ENCODE results near the gene ADARB1. TPM values are rescaled to one million over a fixed set of nuclear protein-coding genes. Genes with fewer than 3 reads are reported as not detected.

ADARB1 gene
- total and polyA plus RNA-seq, 12 donors, result 7.2 to 21.6 (median 16.1) TPM

- peaks cover 6 to 7% of the 10 kb centered on the region in 2 donors for H3K4me1 ChIP-seq (replicated peaks in 1 of 2)
- no peak overlapping the region for H3K27ac ChIP-seq
- H3K36me3 ChIP-seq (replicated peaks in 1 of 2), result no peaks in the 10 kb centered on the region
- TF ChIP-seq POLR2A (IDR thresholded peaks at IDR 0.05), result no peak
- TF ChIP-seq, protein P1, sequence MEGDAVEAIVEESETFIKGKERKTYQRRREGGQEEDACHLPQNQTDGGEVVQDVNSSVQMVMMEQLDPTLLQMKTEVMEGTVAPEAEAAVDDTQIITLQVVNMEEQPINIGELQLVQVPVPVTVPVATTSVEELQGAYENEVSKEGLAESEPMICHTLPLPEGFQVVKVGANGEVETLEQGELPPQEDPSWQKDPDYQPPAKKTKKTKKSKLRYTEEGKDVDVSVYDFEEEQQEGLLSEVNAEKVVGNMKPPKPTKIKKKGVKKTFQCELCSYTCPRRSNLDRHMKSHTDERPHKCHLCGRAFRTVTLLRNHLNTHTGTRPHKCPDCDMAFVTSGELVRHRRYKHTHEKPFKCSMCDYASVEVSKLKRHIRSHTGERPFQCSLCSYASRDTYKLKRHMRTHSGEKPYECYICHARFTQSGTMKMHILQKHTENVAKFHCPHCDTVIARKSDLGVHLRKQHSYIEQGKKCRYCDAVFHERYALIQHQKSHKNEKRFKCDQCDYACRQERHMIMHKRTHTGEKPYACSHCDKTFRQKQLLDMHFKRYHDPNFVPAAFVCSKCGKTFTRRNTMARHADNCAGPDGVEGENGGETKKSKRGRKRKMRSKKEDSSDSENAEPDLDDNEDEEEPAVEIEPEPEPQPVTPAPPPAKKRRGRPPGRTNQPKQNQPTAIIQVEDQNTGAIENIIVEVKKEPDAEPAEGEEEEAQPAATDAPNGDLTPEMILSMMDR (IDR thresholded peaks at IDR 0.05), result no peak
- H3K27me3 ChIP-seq, result no peaks in the 10 kb centered on the region
- H3K9me3 ChIP-seq (replicated peaks in 1 of 3), result no peaks in the 10 kb centered on the region
- intact Hi-C loops (cut with DNase I), result no loop called here
- 95 to 99% (median 97%) methylated on average over 9 to 10 of the region's 10 CpGs for WGBS, 4 donors
- no peak overlapping the region for H3K4me3 ChIP-seq
- DNase-seq, result no peak
Measured at GRCh38 chr21:45172420-45172819, 98.0 kb downstream of the ADARB1 start.

GRCh38 chr21:45175326-45176095, 101.1 kb downstream of the ADARB1 start:
- no peak for TF ChIP-seq POLR2A (IDR thresholded peaks at IDR 0.05)
- H3K27ac ChIP-seq, result no peak overlapping the region
- no peaks in the 10 kb centered on the region for H3K9me3 ChIP-seq (replicated peaks in 1 of 3)
- DNase-seq, result no peak
- intact Hi-C loops (cut with DNase I), result no loop called here
- H3K27me3 ChIP-seq, result no peaks in the 10 kb centered on the region
- H3K4me1 ChIP-seq (replicated peaks in 1 of 2), result no peaks in the 10 kb centered on the region
- H3K4me3 ChIP-seq, result no peak overlapping the region
- WGBS, 4 donors, result 95 to 98% (median 96%) methylated on average over 11 to 12 of the region's 12 CpGs
- H3K36me3 ChIP-seq (replicated peaks in 1 of 2), result peaks cover 0 to 5% of the 10 kb centered on the region in 2 donors

GRCh38 chr21:45176141-45176540, 101.8 kb downstream of the ADARB1 start:
- no peak for DNase-seq
- intact Hi-C loops (cut with DNase I), result no loop called here

GRCh38 chr21:45177039-45177438, 102.7 kb downstream of the ADARB1 start:
- H3K4me3 ChIP-seq, result no peak overlapping the region
- 95 to 100% (median 97%) methylated on average over 6 of the region's 6 CpGs for WGBS, 4 donors
- H3K27me3 ChIP-seq, result no peaks in the 10 kb centered on the region
- DNase-seq, result no peak
- H3K36me3 ChIP-seq (replicated peaks in 1 of 2), result peaks cover 0 to 16% of the 10 kb centered on the region in 2 donors
- intact Hi-C loops (cut with DNase I), result no loop called here
- no peaks in the 10 kb centered on the region for H3K4me1 ChIP-seq (replicated peaks in 1 of 2)
- TF ChIP-seq, protein P1 (IDR thresholded peaks at IDR 0.05), result no peak
- no peak for TF ChIP-seq POLR2A (IDR thresholded peaks at IDR 0.05)
- H3K9me3 ChIP-seq (replicated peaks in 1 of 3), result no peaks in the 10 kb centered on the region
- H3K27ac ChIP-seq, result no peak overlapping the region

More at GRCh38 chr21:45176141-45176540, 101.8 kb downstream of the ADARB1 start:
- Histone ChIP-seq H3K36me3 (replicated peaks in 1 of 2) (peaks cover 0 to 11% of the 10 kb centered on the region in 2 donors), H3K9me3 (replicated peaks in 1 of 3) (no peaks in the 10 kb centered on the region), H3K27ac (no peak overlapping the region), H3K27me3 (no peaks in the 10 kb centered on the region), H3K4me3 (no peak overlapping the region), H3K4me1 (replicated peaks in 1 of 2) (no peaks in the 10 kb centered on the region)
- whole genome bisulfite sequencing, 4 donors, result 95 to 97% (median 96%) methylated on average over 16 of the region's 16 CpGs
- no peak for TF ChIP-seq POLR2A (IDR thresholded peaks at IDR 0.05)
- TF ChIP-seq, protein P1 (IDR thresholded peaks at IDR 0.05), result no peak
